HCT116 (cell line): ENCODE data around the gene TECTA. TPM values are rescaled to one million over a fixed set of nuclear protein-coding genes. Genes with fewer than 3 reads are reported as not detected.

Experiments
- ATAC-seq: fragments of 200-7000 bp; cut with Tn5 transposase; 2 replicates; pipeline ENCODE4 v1.9.1; 2020; ENCODE audit warnings: mild to moderate bottlenecking, moderate library complexity
- BruUV-seq: library from RNA; stranded (reverse); fragments of 400-500 nt; replicated peaks from 2 replicates; lab custom pipeline; 2021; lab: Mats Ljungman, UMichigan
- CTCF ChIA-PET: fragments of 300-600 bp; sonication (Branson Sonifier 250); formaldehyde crosslinking; loops from one replicate; lab custom pipeline; 2021; ENCODE audit warnings: antibody characterized with exemption; lab: Charles Lee
- POLR2A ChIA-PET: fragments of 300-600, 350-600 bp; sonication (Branson Sonifier 250); formaldehyde crosslinking; loops from one replicate; lab custom pipeline; 2021; ENCODE audit warnings: antibody characterized with exemption; lab: Charles Lee
- RAD21 ChIA-PET, 2 experiments: fragments of 300-600 bp; sonication (Branson Sonifier 250); formaldehyde crosslinking; loops; one replicate each; lab custom pipeline; 2023; ENCODE audit warnings: low total read pairs in 2 of 2; ENCODE audit not compliant: uncharacterized antibody in 2 of 2, unreplicated experiment in 2 of 2, low non-redundant PET in 1 of 2; lab: Charles Lee
- DNase-seq: peaks from one replicate; pipeline ENCODE4 v3.0.0-alpha.2; 2010; ENCODE audit warnings: low read depth, low spot score
- H2AFZ ChIP-seq: fragments of 200-600 bp; shearing (Covaris generic), sonication (generic); 2 replicates; pipeline ENCODE4 v1.6.1; 2017; ENCODE audit warnings: low read depth, mixed run types, mixed read lengths, antibody characterized with exemption, low read length; ENCODE audit not compliant: poor library complexity, severe bottlenecking
- H3K27ac ChIP-seq: 2 replicates; pipeline ENCODE4 v1.5.1; 2012; ENCODE audit warnings: low read depth, low read length
- H3K27me3 ChIP-seq: fragments of 200-600 bp; sonication (generic); 2 replicates; pipeline ENCODE4 v1.6.1; 2016; ENCODE audit warnings: mixed run types, low read length, mixed read lengths; ENCODE audit not compliant: insufficient read depth
- H3K36me3 ChIP-seq, 2 experiments: fragments of 200-500 bp in 1 of 2; fragments of 200-600 bp in 1 of 2; sonication (Bioruptor generic) in 1 of 2; sonication (generic) in 1 of 2; 2 replicates each; pipeline versions ENCODE4 v1.5.1 to v1.6.1; 2014 to 2016; ENCODE audit warnings: low read length in 2 of 2, inconsistent platforms in 1 of 2, mixed read lengths in 1 of 2, mixed run types in 1 of 2; ENCODE audit not compliant: insufficient read depth in 2 of 2, control insufficient read depth in 1 of 2
- H3K4me1 ChIP-seq, 2 experiments: fragments of 200-600 bp in 1 of 2; sonication (generic) in 1 of 2; 2 replicates each; pipeline versions ENCODE4 v1.5.1 to v1.6.1; 2012 to 2017; ENCODE audit warnings: low read length in 2 of 2, inconsistent platforms in 1 of 2, mild to moderate bottlenecking in 1 of 2, mixed read lengths in 1 of 2, mixed run types in 1 of 2, moderate library complexity in 1 of 2; ENCODE audit not compliant: insufficient read depth in 2 of 2, control insufficient read depth in 1 of 2
- H3K4me2 ChIP-seq: fragments of 200-600 bp; sonication (generic); 2 replicates; pipeline ENCODE4 v1.6.1; 2017; ENCODE audit warnings: mixed run types, low read length, mixed read lengths
- H3K4me3 ChIP-seq, 2 experiments: fragments of 200-600 bp in 1 of 2; sonication (generic) in 1 of 2; replicated peaks in 1 of 2; 2 replicates each; pipeline ENCODE4 v1.5.1; 2011 to 2016; ENCODE audit warnings: low read length in 2 of 2, control low read depth in 1 of 2, low read depth in 1 of 2, mild to moderate bottlenecking in 1 of 2, mixed read lengths in 1 of 2, mixed run types in 1 of 2
- H3K79me2 ChIP-seq: fragments of 200-600 bp; sonication (generic); 2 replicates; pipeline ENCODE4 v1.6.1; 2017; ENCODE audit warnings: mild to moderate bottlenecking, mixed run types, low read length, moderate library complexity, mixed read lengths; ENCODE audit not compliant: insufficient read depth
- H3K9ac ChIP-seq: fragments of 200-600 bp; sonication (generic); 2 replicates; pipeline ENCODE4 v1.6.1; 2016; ENCODE audit warnings: low read length, mixed read lengths
- H3K9me2 ChIP-seq: fragments of 200-600 bp; sonication (generic), shearing (Covaris generic); 2 replicates; pipeline ENCODE4 v1.6.1; 2017; ENCODE audit warnings: mixed run types, mild to moderate bottlenecking, moderate library complexity; ENCODE audit not compliant: insufficient read depth
- H3K9me3 ChIP-seq, 2 experiments: fragments of 200-500 bp in 1 of 2; fragments of 200-600 bp in 1 of 2; sonication (Bioruptor generic) in 1 of 2; sonication (generic) in 1 of 2; 2 replicates each; pipeline ENCODE4 v1.6.1; 2014 to 2017; ENCODE audit warnings: low read length in 2 of 2, mixed read lengths in 2 of 2, inconsistent platforms in 1 of 2, low read depth in 1 of 2, mild to moderate bottlenecking in 1 of 2, mixed run types in 1 of 2, moderate library complexity in 1 of 2; ENCODE audit not compliant: control insufficient read depth in 1 of 2, insufficient read depth in 1 of 2
- H4K20me1 ChIP-seq: fragments of 200-600 bp; sonication (generic), shearing (Covaris generic); 2 replicates; pipeline ENCODE4 v1.6.1; 2017; ENCODE audit warnings: mixed run types, mild to moderate bottlenecking, moderate library complexity; ENCODE audit not compliant: insufficient read depth
- intact Hi-C: fragments of 100-400 bp; cut with micrococcal nuclease; formaldehyde crosslinking; loops from 2 replicates; pipeline ENCODE4 v1.10.0; 2022
- total RNA-seq: library from RNA; stranded (reverse); gene quantifications from one replicate; pipeline ENCODE4 v1.2.1, GENCODE V29; 2021; ENCODE audit not compliant: unreplicated experiment
- TF ChIP-seq, protein P1 (sequence below), 3 experiments: fragments of 200-600 bp in 1 of 3; sonication (generic) in 1 of 3; IDR thresholded peaks in 2 of 3; conservative IDR thresholded peaks in 1 of 3; 2 replicates each; pipeline ENCODE4 v1.5.1; 2012 to 2017; ENCODE audit warnings: low read depth in 2 of 3, low read length in 2 of 3, antibody characterized with exemption in 1 of 3, borderline replicate concordance in 1 of 3, control low read depth in 1 of 3, mild to moderate bottlenecking in 1 of 3, mixed read lengths in 1 of 3, mixed run types in 1 of 3, moderate library complexity in 1 of 3; ENCODE audit not compliant: insufficient read depth in 1 of 3
- TF ChIP-seq, protein P2 (sequence below): IDR thresholded peaks from 2 replicates; pipeline ENCODE4 v1.6.1; 2011; ENCODE audit warnings: mild to moderate bottlenecking, low read length, moderate library complexity; ENCODE audit not compliant: insufficient replicate concordance; ENCODE audit errors: extremely low read depth

TECTA gene
- total RNA-seq, 1 experiment from 2014 or later: 0.81 TPM

DNA sequence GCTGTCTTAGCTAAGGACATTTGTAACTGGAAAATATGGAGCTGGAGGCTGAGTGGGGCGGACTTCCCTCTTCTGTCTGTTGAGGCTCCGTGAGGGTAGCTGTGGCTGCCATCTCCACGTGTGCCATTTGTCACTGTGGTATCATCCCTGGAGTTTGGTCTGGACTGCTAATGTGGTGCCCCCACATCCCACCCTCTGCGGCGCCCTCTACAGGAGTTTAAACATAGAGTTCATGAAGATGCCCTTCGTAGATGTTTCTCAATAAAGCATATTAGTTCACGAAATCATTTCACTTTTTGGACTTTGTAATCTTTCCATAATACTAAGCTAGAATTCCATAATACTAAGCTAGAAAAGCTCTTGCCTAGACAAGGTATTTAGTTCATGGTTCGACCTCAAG lies 52.4 kb downstream of the TECTA start:
- no peaks in the 10 kb centered on the region for H3K9me3 ChIP-seq
- no peaks in the 10 kb centered on the region for H3K4me1 ChIP-seq
- ChIA-PET POLR2A (no interaction called here), RAD21 (no interaction called here), CTCF (interaction anchor here (1.3 kb wide), 1 partner anchor 11 kb away, joined by 3 read pairs; no protein-coding TSS in a partner anchor)
- H4K20me1 ChIP-seq: no peaks in the 10 kb centered on the region
- DNase-seq (no peak), ATAC-seq (no peak)
- intact Hi-C loops: no loop called here
- TF ChIP-seq, protein P1, sequence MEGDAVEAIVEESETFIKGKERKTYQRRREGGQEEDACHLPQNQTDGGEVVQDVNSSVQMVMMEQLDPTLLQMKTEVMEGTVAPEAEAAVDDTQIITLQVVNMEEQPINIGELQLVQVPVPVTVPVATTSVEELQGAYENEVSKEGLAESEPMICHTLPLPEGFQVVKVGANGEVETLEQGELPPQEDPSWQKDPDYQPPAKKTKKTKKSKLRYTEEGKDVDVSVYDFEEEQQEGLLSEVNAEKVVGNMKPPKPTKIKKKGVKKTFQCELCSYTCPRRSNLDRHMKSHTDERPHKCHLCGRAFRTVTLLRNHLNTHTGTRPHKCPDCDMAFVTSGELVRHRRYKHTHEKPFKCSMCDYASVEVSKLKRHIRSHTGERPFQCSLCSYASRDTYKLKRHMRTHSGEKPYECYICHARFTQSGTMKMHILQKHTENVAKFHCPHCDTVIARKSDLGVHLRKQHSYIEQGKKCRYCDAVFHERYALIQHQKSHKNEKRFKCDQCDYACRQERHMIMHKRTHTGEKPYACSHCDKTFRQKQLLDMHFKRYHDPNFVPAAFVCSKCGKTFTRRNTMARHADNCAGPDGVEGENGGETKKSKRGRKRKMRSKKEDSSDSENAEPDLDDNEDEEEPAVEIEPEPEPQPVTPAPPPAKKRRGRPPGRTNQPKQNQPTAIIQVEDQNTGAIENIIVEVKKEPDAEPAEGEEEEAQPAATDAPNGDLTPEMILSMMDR (IDR thresholded peaks at IDR 0.05 in 2 of 3, conservative IDR thresholded peaks at IDR 0.05 in 1 of 3; ENCODE audit: borderline replicate concordance in 1 of 3, insufficient read depth in 1 of 3, low read depth in 2 of 3, low read length in 2 of 3): peak in 2 of 3 experiments; percentile 34 to 50; a peak in 4 of 6 replicates
- TF ChIP-seq, protein P2, sequence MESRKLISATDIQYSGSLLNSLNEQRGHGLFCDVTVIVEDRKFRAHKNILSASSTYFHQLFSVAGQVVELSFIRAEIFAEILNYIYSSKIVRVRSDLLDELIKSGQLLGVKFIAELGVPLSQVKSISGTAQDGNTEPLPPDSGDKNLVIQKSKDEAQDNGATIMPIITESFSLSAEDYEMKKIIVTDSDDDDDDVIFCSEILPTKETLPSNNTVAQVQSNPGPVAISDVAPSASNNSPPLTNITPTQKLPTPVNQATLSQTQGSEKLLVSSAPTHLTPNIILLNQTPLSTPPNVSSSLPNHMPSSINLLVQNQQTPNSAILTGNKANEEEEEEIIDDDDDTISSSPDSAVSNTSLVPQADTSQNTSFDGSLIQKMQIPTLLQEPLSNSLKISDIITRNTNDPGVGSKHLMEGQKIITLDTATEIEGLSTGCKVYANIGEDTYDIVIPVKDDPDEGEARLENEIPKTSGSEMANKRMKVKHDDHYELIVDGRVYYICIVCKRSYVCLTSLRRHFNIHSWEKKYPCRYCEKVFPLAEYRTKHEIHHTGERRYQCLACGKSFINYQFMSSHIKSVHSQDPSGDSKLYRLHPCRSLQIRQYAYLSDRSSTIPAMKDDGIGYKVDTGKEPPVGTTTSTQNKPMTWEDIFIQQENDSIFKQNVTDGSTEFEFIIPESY: no peak
- no peak overlapping the region for H3K4me2 ChIP-seq
- no peaks in the 10 kb centered on the region for H3K36me3 ChIP-seq
- H3K9ac ChIP-seq: no peak overlapping the region
- H3K27me3 ChIP-seq: 0 out of 2 replicates have a peak, but pooled peaks cover 5% of the 10 kb centered on the region
- no peak overlapping the region for H3K27ac ChIP-seq
- BruUV-seq: no TSS peak
- H3K79me2 ChIP-seq: no peaks in the 10 kb centered on the region
- H2AFZ ChIP-seq: no peak overlapping the region
- no peak overlapping the region for H3K4me3 ChIP-seq
- H3K9me2 ChIP-seq: no peaks in the 10 kb centered on the region
